Measurements from ENCODE around the gene FAM81A.
A peak's percentile ranks its signal among the peaks of the same experiment; 100 is the strongest.
"Not testable (repeated sequence)": the region's sequence is repeated elsewhere in the genome, so short reads cannot be mapped to it uniquely, and the experiment has no call there.

The FAM81A gene

GRCh38 chr15:59437817-59438624, at the start of gene FAM81A:
TSS of gene FAM81A (plus strand) at chr15:59438186. CDS start at chr15:59458627, 20,441 bp downstream.
- peak; percentile 36 for DNase-seq

- no peak for DNase-seq
Measured at GRCh38 chr15:59388670-59389069, 49.3 kb upstream of the FAM81A start.

DNA sequence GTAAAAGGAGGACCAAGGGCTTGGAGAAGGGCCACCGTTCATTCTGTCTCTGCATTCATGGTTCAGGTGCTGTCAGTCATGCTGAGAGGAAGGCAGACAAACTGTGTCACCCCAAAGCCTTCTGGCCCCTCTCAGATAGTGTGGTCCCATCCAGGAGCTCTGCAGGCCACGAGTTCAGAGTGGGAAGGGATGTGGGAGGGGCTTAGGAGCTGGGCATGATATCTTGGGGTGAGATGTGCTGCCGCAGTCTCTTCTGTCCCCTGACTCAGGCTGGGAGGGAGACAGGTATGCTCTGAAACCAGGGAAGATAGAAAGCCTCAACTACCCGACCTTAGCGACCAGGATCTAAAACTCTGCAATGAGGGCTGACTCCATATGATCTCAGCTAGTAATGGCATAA, 45.7 kb upstream of the FAM81A start:
- no peak for DNase-seq

DNA sequence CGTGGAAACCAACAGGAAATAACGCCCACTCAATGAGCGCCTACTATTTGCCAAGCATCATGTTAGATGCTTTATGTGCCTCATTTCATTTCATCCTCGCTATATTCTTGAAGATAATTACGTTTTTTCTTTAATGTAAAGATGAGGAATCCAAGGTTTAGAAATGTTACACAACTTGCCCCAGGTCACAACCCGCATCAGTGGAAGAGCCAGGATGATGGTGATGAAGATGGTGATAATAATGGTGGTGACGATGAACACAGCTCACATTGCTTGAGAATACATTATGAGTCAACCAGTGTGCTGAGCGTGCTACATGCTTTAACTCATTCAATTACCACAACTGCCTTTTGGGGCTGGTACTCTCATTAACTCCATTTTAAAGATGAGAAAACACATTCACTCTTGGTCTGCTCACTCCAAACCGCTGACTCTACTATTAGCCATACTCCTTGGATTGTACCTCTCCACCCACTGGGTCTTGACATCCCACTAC, 43.8 kb upstream of the FAM81A start:
- no peak for DNase-seq

GRCh38 chr15:59396211-59396610, 41.8 kb upstream of the FAM81A start:
- no peak for DNase-seq

GRCh38 chr15:59396679-59397078, 41.3 kb upstream of the FAM81A start:
- DNase-seq = no peak

- no peak for DNase-seq
Measured at GRCh38 chr15:59398220-59398619, 39.8 kb upstream of the FAM81A start.

GRCh38 chr15:59399465-59400102, 38.4 kb upstream of the FAM81A start:
- no peak for DNase-seq

DNA sequence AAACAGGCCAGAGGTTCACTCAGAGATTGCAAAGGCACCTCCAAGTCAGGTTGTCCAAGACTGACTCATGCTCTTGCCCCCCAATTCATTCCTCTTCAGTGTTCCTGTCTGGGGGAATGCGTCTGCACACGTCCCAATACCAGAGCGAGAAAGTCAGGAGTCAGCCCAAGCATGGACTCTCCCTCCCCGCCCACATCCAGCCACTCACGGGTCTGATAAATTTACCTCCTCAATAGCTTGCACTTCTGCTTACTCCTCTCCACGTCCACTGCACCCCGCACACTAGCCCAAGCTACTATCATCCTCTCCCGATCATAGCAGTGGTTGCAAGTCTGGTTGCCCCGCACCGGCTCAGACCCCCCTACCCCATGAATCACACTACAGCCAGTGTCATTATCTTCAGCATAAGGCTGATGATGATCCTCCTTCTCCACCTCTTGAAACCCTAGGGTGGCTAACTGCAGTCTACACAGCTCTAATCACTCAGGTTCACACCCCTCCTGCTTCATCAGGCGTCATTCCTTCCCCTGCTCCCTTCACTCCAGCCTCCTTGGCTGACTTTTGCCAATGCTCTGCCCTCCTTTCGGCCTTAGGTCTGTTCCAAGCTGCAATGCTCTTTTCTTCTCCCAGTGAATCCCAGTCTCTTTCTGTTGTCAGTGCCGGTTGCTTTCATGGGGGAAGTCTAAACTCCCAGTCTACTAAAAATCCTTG, 37.7 kb upstream of the FAM81A start:
- DNase-seq = no peak

DNA sequence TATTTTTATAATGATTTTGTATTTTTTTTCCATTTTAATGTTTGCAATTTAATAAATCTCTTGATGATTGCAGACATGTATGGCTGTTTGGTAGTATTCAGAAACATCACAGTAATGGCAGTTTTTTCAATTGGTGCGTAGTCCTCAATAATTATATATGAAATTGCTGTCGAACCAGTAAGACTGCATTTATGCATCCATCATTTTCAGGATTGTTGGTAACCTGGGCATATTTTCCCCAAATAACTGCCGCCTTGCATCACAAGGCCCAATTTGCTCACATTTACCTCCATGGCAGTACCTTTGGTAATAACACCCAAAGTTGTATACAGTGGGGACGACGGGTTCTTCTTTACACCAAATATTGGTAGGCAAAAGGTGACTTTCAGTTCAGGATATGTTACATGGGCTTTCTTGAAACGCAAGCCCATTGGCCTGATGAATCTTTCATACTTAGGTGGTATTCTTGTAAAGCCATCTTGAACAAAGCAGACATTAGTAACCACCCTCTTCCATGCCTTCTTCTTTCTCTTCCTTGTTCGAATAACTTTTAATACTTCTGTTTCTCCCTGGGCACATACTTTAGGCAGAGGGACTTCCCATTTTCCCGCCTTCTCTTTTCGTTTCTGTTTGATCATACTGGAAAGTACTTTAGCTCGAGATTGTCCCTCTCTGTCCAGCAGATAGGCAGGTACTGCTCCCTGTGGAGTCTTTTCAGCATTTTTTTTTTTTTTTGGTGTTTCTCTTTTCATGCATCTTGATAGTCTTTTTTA, 36.7 kb upstream of the FAM81A start:
- DNase-seq = not testable (repeated sequence)

GRCh38 chr15:59401824-59402569, 36.0 kb upstream of the FAM81A start:
- no peak for DNase-seq

DNA sequence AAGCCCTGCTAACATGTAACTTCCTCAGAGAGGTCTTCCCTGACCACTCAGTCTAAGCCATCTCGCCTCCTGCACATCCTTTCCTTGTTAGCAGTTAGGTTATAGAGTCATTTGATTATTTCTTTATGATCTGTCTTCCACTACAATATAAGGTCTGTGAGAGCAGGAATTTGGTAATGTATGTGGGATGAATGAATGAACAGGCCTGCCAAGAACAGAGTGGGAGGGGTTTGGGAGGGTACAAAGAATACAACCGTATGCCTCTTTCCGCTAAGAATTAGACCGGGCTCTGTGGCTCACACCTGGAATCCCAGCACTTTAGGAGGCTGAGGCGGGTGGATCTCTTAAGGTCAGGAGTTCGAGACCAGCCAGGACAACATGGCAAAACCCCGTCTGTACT, 32.9 kb upstream of the FAM81A start:
- no peak for DNase-seq

GRCh38 chr15:59406446-59406845, 31.5 kb upstream of the FAM81A start:
- DNase-seq = no peak

DNA sequence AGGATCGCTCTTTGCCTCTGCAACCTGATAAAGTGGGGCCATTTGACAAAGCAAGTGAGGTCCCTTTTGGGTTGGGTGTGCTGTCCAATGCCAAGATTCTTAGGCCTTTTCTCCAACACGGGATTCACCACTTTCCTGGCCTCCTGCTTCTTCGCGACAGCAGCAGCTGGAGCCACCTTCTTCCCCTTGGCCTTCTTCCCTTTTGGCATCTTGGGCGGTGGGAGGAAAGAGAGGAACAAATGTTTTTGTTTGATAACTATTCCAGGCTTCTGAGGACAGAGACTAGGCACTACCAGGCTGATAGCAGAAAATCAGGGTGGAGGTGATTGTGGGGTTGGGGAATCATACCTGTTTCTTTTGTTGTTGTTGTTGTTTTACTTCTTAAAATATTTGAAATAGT, 30.0 kb upstream of the FAM81A start:
- DNase-seq = no peak

- no peak for DNase-seq
Measured at GRCh38 chr15:59410391-59410896, 27.5 kb upstream of the FAM81A start.

DNA sequence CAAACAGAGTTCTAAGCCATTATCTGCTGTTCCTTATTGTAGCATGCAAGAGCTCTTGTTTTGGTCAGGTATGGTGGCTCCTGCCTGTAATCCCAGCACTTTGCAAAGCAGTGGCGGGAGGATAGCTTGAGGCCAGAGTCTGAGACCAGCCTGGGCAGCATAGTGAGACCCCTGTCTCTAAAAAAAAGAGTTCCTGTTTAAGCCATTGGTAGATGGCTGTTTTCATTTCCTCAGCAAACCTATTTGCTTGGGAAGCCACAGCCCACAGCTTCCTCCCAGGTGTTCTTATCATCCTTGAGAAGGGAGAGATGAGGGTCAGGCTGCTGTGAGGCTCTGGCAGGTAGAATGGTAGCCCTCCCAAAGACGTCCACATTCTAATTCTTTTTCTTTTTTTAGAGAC, 24.4 kb upstream of the FAM81A start:
- no peak for DNase-seq

DNA sequence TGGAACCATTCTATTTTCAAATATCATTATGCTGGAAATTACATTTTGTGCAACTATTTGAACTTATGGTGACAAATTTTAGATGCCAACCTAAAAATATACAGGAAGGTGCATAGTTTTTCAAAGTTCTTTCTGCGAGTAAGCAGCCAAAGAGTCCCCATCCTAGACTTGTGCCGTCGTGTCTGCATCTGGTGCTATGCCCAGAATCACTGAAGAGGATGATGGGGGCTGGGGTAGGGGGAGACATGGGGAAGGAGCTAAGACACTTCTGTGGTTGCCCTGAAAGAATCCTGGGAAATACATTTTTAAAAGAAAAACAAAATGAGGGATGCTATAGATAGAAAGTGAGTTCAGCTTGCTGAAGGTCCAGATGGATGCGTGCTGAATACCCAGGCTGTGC, 21.2 kb upstream of the FAM81A start:
- no peak for DNase-seq

- DNase-seq = no peak
Measured at GRCh38 chr15:59419170-59419569, 18.8 kb upstream of the FAM81A start.

DNA sequence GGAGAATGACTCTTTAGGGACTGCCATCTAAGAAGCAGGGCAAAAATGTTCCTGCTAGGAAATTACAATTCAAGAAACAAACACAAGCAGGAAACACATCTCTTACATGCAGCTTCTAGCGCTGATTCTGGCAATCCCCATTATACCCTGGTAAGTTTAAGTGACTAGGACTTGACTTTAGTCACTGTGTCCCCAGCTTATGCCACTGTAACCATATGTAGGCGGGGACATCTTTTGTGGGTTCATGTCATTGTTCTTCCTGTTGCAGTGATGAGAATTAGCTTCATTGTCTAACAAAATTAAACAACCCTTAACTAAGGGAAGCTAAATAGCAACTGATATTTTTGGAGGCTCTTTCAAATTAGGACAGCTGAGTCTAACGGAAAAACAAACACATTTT, 17.9 kb upstream of the FAM81A start:
- no peak for DNase-seq

GRCh38 chr15:59420986-59421618, 16.9 kb upstream of the FAM81A start:
- DNase-seq = no peak

GRCh38 chr15:59424616-59425015, 13.4 kb upstream of the FAM81A start:
- DNase-seq = no peak

All from CD4-positive, alpha-beta T cell treated with Interleukin-17A for 4 hours (primary cell).